ENCODE data around the gene KCTD3. TPM values are rescaled to one million over a fixed set of nuclear protein-coding genes. Genes with fewer than 3 reads are reported as not detected.

Gene KCTD3
- polyA plus RNA-seq, 1 donor: 91.3 TPM

DNA sequence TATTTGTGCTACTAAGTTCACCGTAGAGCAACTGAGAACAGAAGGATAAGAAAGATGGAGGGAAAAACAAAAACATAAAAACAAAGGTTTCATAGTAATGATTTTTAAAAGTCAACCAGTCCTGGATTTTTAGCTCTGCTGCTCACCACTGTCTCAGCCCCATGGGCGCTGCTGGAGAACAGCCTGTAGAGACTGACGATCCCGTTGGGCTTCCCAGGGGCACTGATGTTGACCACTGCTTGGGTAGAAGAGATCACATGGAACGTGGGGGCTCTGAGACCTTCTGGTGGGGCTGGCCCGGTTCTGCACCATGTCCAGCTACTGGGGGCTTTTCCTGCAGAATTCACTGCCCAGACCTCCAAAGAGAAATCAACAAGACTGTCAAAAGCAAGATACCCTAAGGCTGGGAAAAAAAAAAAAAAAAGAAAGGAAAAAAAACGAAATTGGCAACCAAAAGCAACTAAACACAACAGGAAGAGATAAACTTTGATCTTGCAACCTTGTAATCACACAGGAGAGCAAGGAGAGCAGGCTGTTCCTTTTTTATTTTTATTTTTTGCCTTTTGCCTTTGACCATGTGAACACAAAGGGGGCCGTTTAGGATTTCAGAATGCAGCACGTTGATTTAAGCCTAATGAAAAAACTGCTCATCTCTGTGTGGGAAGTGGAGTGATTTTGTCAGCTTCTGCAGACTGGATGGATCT is 83.5 kb downstream of the KCTD3 start:
- DNase-seq: no peak

DNA sequence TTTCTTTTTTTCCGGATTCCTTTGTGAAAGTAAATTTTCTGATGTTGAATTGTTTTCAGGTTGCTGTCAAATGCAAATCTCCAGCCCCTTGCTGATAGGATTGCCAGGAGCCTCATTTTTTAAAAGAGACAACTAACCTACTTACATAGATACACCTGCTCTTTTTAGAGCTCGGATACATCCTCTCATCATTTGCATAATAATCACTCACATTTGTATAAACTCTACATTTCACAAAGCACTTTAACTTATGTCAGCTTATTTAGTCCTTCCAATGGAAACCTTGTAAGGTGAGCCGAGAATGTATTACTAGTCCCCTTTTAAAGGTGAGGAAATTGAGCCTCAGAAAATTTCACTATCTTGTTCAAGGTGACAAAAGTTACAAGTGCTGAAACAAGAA is 84.8 kb downstream of the KCTD3 start:
- no peak for DNase-seq

DNA sequence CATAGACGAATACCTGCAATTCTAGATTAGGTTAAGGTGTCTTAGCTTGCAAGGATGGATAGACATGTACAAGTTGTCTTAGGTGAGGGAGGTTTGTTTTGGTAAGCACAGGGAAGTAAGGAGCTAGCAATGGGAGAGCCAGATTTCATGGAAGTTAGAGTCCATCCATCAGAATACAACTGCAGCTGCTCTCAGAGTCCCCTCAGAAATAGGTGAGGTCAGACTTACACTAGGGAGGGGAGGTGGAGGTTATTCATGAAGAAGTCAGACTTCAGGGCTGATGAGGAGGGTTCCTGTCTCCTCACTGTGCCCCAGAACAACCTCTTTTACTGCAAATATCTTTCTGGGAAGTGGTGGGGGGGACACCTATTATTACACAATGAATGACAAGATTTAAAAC is 85.3 kb downstream of the KCTD3 start:
- no peak for DNase-seq

DNA sequence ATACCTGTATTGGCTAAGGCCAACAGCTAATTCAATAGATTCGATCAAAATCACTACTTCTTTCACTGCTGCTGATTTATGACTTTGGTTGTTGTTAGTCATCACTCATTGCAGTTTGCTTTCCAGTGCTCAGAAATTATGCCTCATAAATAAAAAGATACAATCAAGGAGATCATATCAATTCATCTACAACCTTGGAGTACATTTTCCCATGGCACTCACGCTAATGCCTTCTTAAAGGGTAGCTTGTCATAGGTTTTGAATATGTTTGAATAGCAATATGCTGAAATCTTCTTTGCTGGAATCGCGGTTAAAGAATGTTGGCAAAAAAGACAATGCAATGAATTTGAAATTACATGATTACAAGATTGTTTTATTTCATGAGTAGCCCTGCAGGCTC is 89.9 kb downstream of the KCTD3 start:
- no peak for DNase-seq

DNA sequence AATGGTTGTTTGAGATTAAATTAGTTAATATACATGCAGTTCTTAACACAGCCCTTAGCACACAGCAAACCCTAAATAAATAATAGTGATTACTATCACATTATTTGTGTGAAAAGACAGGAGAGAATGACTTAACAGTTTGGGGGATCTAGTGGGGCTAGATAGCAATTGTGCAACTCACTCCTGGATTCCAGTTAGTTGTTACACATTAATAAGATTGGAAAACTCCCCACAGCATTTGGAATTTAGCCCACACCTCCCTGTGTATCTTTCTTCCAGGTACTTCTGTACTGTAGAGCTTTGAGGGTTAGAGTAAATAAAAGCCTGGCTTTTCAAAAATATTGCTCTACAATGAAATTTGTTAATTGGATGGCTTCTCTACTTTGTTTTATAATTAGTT is 93.2 kb downstream of the KCTD3 start:
- DNase-seq: no peak

DNA sequence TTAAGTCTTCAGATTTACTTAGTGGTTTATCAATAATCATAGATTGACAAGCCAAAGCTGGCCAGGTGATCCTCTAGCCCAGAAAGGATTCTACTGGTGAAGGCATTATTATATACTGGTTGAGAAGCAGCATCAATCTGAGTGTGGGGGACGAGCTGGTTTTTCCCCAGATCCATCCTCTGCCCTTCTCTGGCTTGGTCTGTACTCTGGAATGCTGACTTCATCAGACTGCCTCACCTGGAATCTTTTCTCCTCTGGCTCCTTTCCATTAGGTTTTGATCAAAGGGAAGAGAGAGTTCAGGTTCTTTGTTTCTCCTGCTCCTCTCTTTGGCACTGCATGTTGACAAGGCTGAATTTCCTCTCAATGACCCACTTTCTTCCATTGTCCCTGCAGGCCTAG is 93.9 kb downstream of the KCTD3 start:
- DNase-seq: no peak

DNA sequence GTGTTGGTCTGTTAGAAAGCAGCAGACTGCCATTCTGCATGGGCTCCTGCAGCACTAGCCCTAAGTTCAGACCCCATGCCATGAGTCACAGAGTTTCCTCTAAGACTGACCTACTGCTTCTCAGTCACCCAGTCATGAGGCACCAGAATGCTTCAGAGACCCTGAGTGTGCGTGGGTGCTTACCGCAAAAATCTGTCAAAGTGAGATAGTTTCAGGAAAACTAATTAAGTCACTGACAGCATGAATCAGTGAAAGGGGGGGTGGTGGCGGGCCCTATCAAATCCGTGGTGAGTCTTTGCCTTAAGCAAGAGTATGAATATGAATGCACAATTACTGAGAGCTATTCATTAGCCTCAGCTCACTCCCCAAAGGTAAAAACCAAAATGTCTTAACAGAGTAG is 98.1 kb downstream of the KCTD3 start:
- no peak for DNase-seq

DNA sequence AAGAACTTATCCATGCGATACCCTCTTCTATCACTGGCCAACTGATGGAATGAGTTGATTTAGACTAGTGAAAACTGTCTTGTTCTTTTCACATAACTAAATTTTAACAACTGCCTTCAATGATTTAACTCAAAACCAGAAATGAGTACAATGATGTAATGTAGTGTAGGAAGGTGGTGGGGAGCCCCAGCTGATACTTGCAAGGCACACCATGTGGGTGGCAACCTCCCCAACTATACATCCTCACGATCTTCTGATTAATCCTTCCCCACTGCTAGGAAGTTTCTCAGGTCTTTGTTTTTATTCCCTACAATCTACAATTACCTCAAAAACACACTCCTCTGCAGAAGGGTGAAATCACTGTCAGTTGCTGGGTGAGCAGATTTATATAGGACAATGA is 100.7 kb downstream of the KCTD3 start:
- DNase-seq: no peak

DNA sequence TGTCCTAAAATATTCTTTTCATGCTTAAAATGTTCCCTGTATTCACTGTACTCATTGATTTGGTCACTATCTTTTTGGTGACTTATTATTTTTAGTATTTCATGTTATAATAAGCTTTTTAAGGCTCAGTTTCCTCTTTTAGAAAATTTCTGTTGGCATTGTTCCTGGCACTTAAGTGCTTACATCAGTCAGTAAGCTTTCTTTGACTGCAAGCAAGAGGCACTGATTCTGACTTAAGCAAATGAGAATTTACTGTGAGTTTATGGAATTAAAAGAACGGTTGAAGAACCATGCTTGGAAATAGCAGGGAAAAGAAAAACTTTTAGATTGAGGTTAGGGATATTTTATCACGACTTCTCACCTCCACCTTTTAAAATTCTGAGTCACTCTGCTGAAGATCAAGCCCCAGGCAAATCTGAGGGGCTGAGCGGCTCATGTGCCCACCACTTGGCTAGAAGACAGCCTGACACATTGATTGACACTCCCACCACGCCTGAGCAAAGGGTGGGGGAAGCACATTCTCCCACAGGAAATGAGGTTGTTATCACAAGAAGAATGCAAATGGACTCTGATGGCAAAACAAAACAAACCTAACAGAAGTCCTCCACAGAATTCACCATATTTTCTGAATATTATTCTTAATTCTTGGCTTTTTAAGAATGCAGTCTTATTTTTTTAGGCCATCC is 102.8 kb downstream of the KCTD3 start:
- DNase-seq: no peak

Measured in left kidney (tissue), 2 donors.